HG03280 (cell line): ENCODE results near the gene NPB.

Source experiments
- ATAC-seq: cut with Tn5 transposase; IDR thresholded peaks from one replicate; pipeline ENCODE4 v1.9.1; 2021; ENCODE audit warnings: mild to moderate bottlenecking, moderate library complexity; ENCODE audit not compliant: unreplicated experiment

The NPB gene

DNA sequence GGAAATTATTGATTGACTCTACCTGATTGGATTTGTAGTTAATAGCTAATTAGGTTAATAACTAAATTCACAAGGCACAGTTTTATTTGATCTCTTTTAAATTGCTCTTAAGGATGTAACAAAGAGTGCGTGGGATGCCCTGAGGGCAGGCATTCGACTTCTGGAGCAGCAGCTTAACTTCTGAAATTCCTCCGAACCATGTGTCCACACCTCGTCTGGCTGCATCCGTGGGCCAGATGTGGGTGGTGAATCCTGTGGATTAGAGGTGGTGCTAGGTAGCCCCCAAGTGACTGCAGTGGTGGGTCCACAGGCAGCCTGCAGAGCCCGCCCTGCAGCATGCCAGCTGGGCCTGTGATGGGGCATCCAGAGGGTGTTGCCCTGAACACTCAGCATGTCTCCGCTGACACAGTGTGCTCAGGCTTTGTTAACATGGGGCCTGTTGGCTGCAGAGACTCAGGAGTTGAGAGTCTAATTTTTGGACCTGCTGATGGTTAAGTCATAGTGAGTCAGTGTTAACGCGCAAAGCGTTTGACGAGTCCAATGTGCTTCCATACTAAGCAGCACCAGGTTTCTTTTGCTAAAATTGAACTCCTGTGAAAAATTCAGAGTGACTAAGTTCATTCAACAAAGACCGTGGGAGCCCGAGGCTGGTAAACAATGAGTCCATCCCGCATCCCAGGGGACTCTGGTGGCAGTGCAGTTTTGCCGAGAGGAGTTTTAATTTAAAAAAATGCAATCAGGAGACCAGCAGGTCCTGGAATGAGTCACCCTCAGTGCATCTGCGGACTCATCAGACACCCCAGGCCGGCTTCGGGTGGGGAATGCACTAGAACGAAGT, 3.8 kb upstream of the NPB start:
- ATAC-seq: no peak

DNA sequence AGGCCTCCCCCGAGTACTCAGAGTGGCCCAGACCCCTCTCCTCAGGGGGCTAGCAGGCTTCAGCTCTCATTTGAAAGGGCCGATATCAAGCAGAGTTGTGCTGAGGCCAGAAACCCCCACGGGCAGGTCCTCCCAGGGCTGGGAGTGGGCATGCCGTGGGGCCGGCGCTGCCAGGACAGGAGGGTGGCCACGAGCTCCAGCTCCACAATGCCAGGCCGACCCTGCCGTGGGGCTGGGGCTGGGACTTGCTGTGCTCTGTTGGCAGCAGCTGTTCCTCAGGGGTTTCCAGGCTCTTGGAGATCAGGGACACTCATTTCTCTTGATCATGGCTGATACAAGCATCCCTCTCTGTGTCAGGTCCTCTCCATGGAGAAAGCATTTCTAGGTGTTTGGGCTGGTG, 3.2 kb upstream of the NPB start:
- no peak for ATAC-seq

DNA sequence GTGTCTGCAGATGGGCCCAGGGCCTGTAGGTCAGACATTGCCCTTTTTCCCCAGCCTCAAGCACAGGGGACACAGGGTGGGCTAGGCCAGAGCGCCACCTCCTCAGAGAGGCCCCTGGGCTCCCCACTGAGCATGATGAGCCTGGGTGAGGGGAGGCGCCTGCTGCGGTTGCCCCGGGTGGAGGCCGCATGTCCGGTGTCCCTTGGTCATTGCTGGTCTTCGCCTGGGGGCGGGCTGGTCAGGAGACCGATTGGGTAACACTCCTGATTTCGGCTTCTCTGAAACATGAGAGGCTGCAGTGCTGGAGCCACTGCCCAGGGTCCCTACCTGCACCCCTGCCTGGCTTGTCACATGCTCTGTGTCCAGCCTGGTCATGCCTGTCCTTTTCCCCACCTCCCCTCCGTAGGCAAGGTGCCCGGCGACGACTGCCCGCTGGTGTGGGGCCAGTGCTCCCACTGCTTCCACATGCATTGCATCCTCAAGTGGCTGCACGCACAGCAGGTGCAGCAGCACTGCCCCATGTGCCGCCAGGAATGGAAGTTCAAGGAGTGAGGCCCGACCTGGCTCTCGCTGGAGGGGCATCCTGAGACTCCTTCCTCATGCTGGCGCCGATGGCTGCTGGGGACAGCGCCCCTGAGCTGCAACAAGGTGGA, 2.4 kb upstream of the NPB start:
- no peak for ATAC-seq

DNA sequence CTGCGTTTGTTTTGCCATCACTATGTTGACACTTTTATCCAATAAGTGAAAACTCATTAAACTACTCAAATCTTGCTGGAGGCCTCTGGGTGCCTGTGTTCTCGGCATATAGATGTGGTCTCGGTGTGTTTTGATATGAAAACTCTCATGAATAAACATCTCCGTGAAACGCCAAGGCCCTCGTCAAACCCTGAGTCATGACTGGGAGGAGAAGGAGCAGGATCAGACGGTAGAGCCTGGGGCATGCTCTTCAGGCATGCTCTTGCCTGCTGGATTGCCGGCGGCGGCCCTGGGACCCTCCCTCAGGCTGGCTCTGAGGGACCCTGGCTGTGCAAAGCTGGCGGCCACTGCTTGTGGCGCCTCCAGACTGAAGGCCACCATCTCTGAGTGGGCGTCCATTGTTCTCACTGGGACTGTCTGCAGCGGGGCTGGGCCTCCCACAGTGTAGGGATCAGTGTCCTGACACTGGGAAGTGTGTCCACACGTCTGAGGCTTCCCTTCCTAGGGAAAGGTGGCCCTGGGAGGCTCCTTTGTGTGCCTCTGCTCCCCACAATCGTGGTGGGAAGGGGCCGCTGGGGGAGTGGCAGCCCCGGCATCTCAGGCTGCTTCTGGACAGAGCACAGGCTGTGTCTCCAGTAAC, 1.7 kb upstream of the NPB start:
- ATAC-seq: no peak

DNA sequence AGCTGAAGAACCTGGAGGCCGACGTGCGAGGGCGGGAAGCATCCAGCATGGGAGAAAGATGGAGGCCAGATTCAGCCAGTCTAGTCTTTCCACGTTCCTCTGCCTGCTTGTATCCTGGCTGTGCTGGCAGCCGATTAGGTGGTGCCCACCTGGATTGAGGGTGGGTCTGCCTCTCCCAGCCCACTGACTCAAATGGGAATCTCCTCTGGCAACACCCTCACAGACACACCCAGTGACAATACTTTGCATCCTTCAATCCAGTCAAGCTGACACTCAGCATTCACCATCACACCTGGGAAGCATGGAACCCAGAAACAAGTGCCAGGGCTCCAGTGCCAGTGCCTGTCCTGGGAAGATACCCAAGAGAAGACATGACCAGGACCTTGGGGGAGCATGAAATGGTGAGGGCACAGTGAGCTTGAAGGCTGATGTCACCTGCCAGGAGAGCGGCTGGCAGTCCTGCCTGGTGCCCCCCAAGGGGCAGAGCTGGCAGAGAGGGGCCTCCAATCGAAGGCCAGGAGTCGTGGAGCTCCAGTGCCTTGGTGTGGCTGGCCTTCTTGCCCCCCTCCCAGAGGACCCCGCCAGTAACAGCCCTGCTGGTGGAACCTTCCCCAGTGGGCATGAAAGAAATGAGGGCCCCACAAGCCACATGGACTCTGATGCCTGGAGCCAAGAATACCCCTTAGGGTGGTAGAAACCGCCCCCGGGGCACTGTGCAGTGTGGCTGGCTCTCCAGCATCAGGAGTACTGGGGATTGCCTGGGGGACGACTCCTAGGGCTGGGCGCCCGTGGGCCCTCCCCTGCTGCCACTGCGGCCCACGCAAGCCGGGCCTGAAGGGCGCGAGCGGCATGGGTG, 643 bp upstream of the NPB start:
- ATAC-seq: no peak

DNA sequence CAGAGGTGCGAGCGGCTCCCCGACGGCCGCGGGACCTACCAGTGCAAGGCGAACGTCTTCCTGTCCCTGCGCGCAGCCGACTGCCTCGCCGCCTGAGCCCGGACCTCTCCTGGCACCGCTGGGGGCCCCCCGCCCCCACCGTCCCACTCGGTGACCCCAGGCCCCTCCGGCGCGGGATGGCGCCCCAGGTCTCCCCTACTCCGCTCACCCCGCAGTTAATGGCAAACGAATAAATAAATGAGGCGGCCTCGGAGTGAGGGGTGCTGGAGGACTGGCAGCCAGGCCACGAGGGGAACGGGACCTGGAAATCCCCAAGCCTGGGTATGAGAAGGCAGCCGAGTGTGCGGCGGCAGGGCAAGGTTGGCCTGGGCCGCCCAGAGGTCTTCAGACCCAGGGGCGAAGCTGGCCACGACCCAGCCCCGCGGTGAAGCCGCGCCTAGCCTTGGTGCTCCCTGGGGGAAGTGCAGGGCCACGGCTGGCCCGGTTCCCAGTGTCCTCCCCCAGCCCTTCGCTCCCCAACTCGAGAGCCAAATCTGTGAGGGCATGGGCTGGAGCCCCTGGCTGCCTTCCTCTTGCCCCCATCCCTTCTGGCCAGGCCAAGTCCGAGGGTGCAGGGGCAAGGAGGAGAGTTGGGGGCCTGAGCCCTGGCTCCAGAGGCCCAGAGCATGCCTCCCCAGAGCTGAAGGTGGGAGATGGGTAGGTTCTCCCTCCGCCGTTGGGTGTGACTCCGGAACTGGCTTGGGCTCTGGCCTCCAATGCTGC, 796 bp downstream of the NPB start:
- ATAC-seq: no peak

DNA sequence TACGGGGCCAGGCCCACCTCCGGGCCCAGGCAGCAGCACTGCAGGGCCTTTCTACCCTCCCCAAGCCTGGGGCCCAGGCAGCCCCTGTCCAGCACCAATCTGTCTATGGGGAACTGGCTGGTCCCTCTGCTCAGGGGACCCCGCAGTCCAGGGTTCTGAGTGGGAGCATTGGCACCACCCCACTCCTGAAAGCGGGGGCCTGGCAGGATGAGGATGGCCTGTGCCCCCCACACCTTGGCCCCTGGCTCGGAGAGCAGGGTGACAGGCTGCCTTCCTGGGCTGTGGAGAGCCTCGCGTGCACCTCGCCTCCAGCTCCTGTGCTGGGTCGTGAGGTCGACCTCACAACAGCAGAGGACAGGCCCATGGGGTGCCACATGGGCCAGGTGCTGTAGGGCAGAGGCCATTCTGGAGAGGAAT, 1.4 kb downstream of the NPB start:
- ATAC-seq: no peak

DNA sequence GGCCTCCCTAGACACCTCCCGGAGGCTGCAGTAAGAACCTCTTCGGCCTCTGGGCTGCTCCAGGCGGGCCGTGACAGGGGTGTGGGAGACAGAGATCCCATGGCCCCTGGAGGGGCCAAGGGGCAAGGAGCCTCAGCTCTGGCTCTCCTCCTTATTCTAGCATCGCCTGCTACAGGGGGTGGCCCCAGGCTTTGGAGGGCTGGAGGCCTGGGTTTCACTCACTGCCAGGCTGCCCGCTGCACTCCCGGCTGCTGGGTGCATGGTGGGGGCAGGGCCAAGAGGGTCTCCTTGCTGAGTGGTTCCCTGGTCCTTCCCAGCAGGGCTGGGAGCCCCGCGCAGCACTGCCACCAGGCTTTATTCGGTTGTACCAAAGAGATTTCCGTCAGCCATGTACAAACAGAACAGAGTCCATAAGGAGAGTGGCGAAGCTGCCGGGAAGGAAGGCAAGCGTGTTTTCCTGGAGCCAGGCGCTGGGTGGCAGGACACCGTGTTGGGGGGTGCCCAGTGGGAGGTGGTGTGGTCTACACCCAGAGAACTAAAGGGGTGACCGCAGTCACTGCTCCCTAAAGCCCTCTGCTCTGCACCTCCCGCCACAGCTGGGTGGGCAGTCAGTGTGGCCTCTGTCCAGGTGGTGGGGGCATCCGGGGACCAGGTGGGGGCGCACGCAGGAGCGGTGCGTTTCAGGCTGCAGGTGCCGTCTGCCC, 2.0 kb downstream of the NPB start:
- no peak for ATAC-seq

DNA sequence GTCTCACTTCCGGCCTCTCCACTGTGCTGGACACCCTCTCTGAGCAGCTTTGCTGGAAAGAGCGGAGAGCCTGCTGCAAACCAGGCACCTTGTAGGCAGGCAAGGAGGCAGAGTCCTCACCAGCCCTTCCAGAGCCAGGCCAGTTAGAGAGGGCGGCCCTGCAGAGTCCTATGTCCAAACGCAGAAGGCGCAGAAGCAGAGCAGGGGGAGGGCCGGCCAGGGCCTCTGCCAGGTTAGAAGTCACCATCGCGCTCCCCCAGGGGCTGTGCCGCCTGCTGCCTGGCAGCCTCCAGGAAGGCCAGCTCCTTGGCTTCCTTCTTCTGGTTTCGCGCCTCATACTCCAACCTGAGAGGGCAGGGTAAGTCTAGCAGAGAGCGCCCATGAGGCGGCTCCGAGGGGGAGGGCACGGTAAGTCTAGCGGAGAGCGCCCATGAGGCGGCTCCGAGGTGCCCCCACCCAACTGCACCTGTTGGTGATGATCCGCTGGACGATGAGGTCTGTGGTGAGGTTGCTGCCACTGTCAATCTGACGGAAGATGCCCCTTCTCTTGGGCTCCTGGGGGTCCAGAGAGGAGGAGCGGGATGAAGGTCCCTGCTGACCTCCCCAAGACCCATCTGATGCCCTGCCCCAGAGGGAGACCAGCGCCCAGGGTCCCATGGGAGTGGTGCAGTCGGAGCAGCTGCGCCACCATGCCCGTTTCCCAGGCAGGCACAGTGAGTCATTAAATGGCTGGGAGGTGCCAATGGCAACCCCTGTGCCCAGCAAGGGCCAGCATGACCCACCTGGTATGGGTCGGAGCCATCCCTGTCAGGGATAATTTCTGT, 2.8 kb downstream of the NPB start:
- ATAC-seq: no peak

DNA sequence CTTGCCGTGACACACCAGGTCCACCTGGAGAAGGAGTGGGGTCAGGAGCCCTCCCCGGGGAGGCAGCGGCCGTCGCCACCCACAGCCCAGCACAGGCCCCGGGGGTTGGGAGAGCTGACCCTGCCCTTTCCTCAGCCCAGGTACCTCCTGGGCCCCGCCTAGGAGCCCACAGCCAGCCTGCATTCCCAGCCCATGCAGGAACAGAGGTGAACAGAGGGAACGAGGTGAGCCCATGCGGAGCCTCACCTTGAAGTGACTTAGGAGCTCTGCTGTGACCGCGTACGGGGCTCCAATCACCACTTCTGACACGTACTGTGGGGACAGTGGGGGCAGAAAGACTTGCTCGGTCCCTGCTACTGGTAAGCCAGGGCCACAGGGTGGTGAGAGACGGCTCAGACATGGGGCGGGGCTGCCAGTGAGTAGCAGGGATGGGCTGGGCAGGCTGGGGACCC, 3.4 kb downstream of the NPB start:
- no peak for ATAC-seq

DNA sequence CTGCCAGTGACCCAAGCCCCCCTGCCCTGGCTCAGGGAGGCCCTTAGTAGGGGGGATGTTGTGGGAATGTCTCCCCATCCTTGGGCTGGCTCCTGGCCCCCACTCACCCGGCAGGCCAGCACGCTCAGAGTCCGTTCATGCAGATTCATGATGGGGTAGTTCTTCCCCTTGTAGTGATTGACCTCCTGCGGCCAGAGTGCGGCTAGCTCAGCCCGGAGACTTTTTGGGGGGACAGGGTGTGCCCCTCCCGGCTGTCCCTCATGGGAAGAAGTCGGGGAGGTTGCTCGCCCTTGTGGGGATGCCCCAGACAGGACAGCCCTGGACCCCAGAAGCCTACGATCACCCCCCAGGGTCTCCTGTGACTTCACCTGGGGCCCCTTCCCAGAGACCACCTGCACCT, 4.0 kb downstream of the NPB start:
- ATAC-seq: no peak

DNA sequence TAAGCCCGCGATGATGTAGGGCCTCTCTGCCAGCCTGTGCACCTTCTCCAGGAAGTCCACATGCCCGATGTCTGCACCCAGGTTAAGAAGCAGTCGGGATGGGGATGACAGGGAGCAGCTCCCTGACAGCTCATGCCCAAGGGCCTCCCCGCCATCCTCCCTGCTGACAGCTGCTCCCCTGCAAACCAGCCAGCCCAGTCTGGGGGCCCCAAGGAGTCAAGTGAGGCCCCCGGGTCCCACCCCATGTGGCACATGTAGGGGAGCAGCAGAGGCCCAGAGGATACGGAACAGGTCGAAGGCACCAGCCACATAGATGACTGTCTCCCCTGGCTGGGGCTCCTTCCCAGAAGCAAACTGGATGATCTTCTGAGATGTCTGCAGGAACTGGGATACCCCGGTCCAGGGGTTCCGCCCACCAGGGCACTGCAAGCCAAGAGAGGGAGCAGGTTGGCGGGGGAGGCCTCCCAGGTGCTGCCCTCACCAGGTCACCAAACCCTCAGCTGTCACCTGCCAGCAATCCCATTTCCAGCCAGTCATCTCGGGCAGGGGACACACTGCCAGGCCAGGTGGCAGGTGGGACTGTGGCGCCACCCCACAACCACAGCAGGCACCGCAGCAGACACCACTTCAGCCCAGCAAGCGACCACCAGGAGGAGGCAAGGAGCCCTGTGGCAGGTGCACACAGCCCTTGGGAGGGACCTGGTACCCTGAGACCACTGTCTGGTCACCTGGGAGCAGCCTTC, 4.6 kb downstream of the NPB start:
- no peak for ATAC-seq

DNA sequence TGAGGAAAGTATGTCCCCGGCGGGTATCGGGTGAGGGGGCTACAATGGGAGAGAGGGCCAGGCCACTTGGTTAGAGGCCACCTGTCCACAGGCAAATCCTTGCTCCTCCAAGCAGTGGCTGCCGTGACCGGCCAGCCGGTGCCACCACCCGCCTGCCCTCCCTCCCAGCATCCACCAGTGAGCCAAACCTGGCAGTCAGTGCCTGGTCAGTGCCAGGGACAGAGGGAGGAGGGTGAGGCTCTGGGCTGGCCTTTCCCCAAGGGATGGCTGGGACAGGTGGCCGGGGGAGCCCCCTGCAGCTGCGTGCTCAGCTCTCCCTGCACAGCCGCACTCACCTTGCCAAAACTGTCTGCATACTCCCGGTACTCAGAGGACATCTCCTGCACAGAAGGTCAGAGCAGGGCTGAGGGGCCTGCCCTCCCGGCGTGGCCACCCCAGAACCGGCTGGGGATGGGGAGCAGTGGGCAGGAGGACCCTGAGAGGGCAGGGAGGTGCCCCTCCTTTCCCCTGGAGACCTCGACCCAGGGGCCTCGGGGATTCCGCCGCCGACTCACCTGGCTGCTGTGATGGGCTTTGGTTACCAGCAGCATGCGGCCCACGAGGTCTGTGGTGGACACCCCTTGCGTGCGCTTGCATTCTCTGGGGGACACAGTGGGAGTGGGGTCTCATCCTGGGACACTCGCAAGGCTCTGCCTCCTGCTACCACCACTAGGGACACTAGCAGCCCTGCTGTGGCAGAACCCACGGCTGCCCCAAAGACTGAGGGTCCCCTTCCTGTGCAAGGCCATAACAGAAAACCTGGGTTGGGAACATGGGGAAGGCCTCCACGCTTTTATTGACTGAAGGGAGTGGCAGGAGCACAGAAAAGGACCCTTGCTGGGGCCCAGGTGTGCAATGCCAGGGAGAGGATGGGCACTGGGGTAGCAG, 5.4 kb downstream of the NPB start:
- ATAC-seq: no peak

DNA sequence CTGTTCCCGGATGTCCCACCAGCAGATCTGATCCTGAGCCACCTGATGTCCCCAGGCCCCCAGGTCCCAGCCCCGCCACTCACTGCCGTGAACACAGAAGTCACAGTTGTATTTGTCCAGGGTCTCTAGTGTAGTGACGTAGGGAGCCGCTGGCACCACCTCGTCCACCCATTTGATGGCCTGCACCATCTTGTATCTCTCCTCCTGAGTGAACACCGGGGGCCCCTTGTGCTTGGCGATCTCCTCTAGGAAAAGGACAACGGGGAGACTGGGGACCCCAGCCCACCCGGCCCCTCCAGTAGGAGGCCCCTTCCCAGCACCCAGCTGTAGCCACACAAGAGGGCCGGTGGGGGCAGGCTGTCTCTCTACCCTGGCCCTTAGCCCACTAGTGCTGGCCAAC, 6.8 kb downstream of the NPB start:
- no peak for ATAC-seq

DNA sequence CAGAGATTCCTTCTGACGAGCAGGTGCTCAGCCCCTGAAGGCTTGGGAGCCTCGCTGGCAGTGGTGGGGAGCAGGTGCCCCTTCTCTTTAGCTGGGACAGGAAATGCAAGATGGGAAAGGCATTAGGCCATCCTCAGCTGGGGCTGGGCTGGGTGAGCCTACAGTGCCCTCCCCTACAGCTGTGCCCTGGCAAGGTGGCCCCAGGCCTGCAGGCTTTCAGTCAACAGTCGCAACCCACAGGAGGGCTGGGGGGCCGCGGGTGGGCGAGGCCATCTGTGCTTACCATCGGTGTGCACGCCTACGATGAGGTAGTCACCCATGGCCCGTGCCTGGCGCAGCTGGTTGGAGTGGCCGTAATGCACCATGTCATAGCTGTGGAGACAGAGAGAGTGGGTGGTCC, 7.2 kb downstream of the NPB start:
- ATAC-seq: no peak

DNA sequence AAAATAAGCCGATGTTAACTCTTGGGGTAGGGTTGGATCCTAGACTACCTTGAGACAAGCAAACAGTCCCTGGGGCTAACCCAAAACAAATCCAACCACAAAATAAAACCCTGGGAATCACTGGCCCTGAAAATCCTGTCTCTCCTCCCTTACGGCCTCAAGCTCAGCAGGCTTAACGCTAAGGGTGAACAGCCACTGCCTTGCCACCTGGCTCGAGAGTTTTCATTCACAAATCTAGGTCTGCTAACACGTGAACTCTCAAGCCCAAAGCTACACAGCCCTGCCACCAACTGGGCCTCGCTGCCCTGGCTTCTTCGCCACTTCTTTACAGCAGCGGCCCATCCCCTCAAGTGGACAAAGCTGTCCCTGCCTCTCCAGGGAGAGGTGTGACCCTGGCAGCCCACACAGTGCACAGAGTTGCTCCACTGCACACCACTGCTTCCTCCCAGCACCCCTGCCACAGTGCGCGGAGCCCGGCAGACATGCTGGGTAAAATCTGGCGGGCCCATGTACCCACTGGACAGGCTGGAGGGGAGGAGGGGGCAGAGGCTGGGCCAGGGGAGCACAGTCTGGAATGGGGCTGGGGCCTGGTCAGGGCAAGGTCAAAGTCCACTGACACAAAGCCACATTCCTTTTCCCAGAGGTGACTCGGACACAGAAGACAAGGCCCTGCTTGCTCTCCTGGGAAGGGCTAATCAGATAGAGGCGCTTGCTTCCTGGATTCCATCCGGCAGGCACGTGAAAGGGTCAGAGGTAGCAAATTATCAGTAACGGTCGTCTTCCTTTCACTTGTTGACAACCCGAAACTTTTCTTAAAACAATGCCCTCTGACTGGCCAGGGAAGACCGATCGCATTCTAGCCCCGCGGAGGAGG, 8.2 kb downstream of the NPB start:
- no peak for ATAC-seq
